PC-3 (cell line): ENCODE data around the gene LRRTM1. TPM values are rescaled to one million over a fixed set of nuclear protein-coding genes. Genes with fewer than 3 reads are reported as not detected.

Experiments used
- ATAC-seq: fragments of 200-7000 bp; cut with Tn5 transposase; 2 replicates; pipeline ENCODE4 v1.9.1; 2020; ENCODE audit warnings: mild to moderate bottlenecking, moderate library complexity
- Bru-seq: library from RNA; stranded (reverse); fragments of 400-500 nt; gene quantifications from one replicate; lab custom pipeline; 2021; lab: Mats Ljungman, UMichigan
- BruChase-seq, 2 experiments: library from RNA; stranded (reverse); fragments of 400-500 nt; gene quantifications; one replicate each; lab custom pipeline; 2021; lab: Mats Ljungman, UMichigan
- BruUV-seq: library from RNA; stranded (reverse); fragments of 400-500 nt; replicated peaks from 2 replicates; lab custom pipeline; 2021; lab: Mats Ljungman, UMichigan
- CTCF ChIA-PET: fragments of 300-600 bp; sonication (Branson Sonifier 250); formaldehyde crosslinking; loops from one replicate; lab custom pipeline; 2022; ENCODE audit warnings: antibody characterized with exemption; lab: Charles Lee
- POLR2A ChIA-PET: fragments of 300-600 bp; sonication (Branson Sonifier 250); formaldehyde crosslinking; loops from one replicate; lab custom pipeline; 2022; ENCODE audit warnings: antibody characterized with exemption; ENCODE audit not compliant: unreplicated experiment; lab: Charles Lee
- DNase-seq: peaks from one replicate; pipeline ENCODE4 v3.0.0-alpha.2; 2015
- H2AFZ ChIP-seq: fragments of 300-600 bp; sonication (generic); 2 replicates; pipeline ENCODE4 v1.6.0; 2016; ENCODE audit warnings: antibody characterized with exemption, low read length
- H3F3A ChIP-seq: fragments of 300-600 bp; sonication (generic); one replicate; pipeline ENCODE4 v1.6.0; 2017; ENCODE audit warnings: antibody characterized with exemption, low read length, control low read depth, mild to moderate bottlenecking; ENCODE audit not compliant: unreplicated experiment
- H3K27ac ChIP-seq: fragments of 300-600 bp; sonication (generic); 2 replicates; pipeline ENCODE4 v1.5.1; 2016; ENCODE audit warnings: mild to moderate bottlenecking, low read length
- H3K27me3 ChIP-seq: fragments of 300-600 bp; sonication (generic); 2 replicates; pipeline ENCODE4 v1.6.1; 2016; ENCODE audit warnings: low read length, mixed read lengths
- H3K36me3 ChIP-seq: fragments of 300-600 bp; sonication (generic); 2 replicates; pipeline ENCODE4 v1.6.1; 2016; ENCODE audit warnings: low read depth, mixed run types, low read length, mixed read lengths
- H3K4me1 ChIP-seq: fragments of 300-600 bp; sonication (generic); 2 replicates; pipeline ENCODE4 v1.5.1; 2016; ENCODE audit warnings: low read length; ENCODE audit not compliant: insufficient read depth
- H3K4me2 ChIP-seq: fragments of 300-600 bp; sonication (generic); 2 replicates; pipeline ENCODE4 v1.6.0; 2016; ENCODE audit warnings: low read length
- H3K4me3 ChIP-seq: fragments of 300-600 bp; sonication (generic); 2 replicates; pipeline ENCODE4 v1.5.1; 2016; ENCODE audit warnings: mild to moderate bottlenecking, low read length, mixed read lengths
- H3K79me2 ChIP-seq: fragments of 300-600 bp; sonication (generic); 2 replicates; pipeline ENCODE4 v1.6.1; 2017; ENCODE audit warnings: low read length, mixed read lengths
- H3K9ac ChIP-seq: fragments of 300-600 bp; sonication (generic); 2 replicates; pipeline ENCODE4 v1.6.0; 2016; ENCODE audit warnings: mild to moderate bottlenecking, low read length
- H3K9me2 ChIP-seq: fragments of 300-600 bp; sonication (generic); replicated peaks from 2 replicates; pipeline ENCODE4 v1.6.1; 2016; ENCODE audit warnings: mixed run types, low read length, mixed read lengths
- H3K9me3 ChIP-seq: fragments of 300-600 bp; sonication (generic); 2 replicates; pipeline ENCODE4 v1.6.1; 2016; ENCODE audit warnings: low read length, mixed read lengths
- H4K20me1 ChIP-seq: fragments of 300-600 bp; sonication (generic); 2 replicates; pipeline ENCODE4 v1.6.1; 2016; ENCODE audit warnings: low read length, mixed read lengths
- CTCF ChIP-seq: fragments of 300-600 bp; sonication (generic); conservative IDR thresholded peaks from 2 replicates; pipeline ENCODE4 v1.5.1; 2017; ENCODE audit warnings: antibody characterized with exemption, low read depth, mild to moderate bottlenecking, low read length
- EZH2 ChIP-seq: fragments of 300-600 bp; sonication (generic); IDR thresholded peaks from one replicate; pipeline ENCODE4 v1.6.1; 2017; ENCODE audit warnings: antibody characterized with exemption, mild to moderate bottlenecking, low read length; ENCODE audit not compliant: unreplicated experiment
- EZH2phosphoT487 ChIP-seq: fragments of 300-600 bp; sonication (generic); IDR thresholded peaks from 2 replicates; pipeline ENCODE4 v1.6.1; 2018; ENCODE audit warnings: mild to moderate bottlenecking, antibody characterized with exemption, low read length, borderline replicate concordance
- intact Hi-C: fragments of 100-400 bp; cut with micrococcal nuclease; formaldehyde crosslinking; loops from 2 replicates; pipeline ENCODE4 v1.9.0; 2023
- long read RNA-seq: library from polyadenylated mRNA; unstranded; transcript quantifications from one replicate; pipeline ENCODE4 v2.0.0, GENCODE V29; 2021; ENCODE audit not compliant: unreplicated experiment
- total RNA-seq: library from RNA; depleted of rRNA; stranded (reverse); fragments of >200 nt; gene quantifications from 2 replicates; pipeline ENCODE4 v1.2.3, GENCODE V29; 2014; rRNA removed

Gene LRRTM1
- not detected in 2 replicates for total RNA-seq
- not detected for Bru-seq, nascent RNA
- BruChase-seq, experiment 1, labeled RNA remaining after a 6-hour chase = not detected
- BruChase-seq, experiment 2, labeled RNA remaining after a 2-hour chase = not detected
- long read RNA-seq = 0 reads

GRCh38 chr2:80303909-80304837 lies at the start of gene LRRTM1:
Gene LRRTM1, minus strand, starts transcription at chr2:80304752. Its CDS starts 933 bp downstream, at chr2:80303819.
- H3F3A ChIP-seq = no peaks in the 10 kb centered on the region
- no peak within 1 kb of the TSS for H3K4me3 ChIP-seq
- BruUV-seq = no TSS peak
- no peak within 1 kb of the TSS for H3K27ac ChIP-seq
- ChIA-PET CTCF (no interaction called here), POLR2A (no interaction called here)
- no peak within 1 kb of the TSS for H3K9ac ChIP-seq
- H3K36me3 ChIP-seq = no peaks in the 10 kb centered on the region
- H3K9me3 ChIP-seq = no peaks in the 10 kb centered on the region
- no peak for DNase-seq
- TF ChIP-seq EZH2 (peak; percentile 30), EZH2phosphoT487 (no peak), CTCF (no peak)
- 0 out of 2 replicates have a peak within 1 kb of the TSS, but pooled peaks have one; percentile 26 for H3K4me2 ChIP-seq
- peaks cover 33% of the 10 kb centered on the region for H3K27me3 ChIP-seq
- no peak for ATAC-seq
- no peaks in the 10 kb centered on the region for H3K9me2 ChIP-seq
- no peak within 1 kb of the TSS for H2AFZ ChIP-seq
- no peaks in the 10 kb centered on the region for H3K79me2 ChIP-seq
- intact Hi-C loops = no loop called here
- no peaks in the 10 kb centered on the region for H4K20me1 ChIP-seq
- H3K4me1 ChIP-seq = no peaks in the 10 kb centered on the region

- H3K4me1 ChIP-seq = no peaks in the 10 kb centered on the region
- no peaks in the 10 kb centered on the region for H4K20me1 ChIP-seq
- intact Hi-C loops = no loop called here
- H3K9ac ChIP-seq = no peak overlapping the region
- POLR2A ChIA-PET = no interaction called here
- DNase-seq = no peak
- CTCF ChIA-PET = no interaction called here
- no peaks in the 10 kb centered on the region for H3K79me2 ChIP-seq
- BruUV-seq = no TSS peak
- H3K4me3 ChIP-seq = no peak overlapping the region
- TF ChIP-seq EZH2 (no peak), EZH2phosphoT487 (no peak), CTCF (no peak)
- H2AFZ ChIP-seq = no peak overlapping the region
- H3K4me2 ChIP-seq = no peak overlapping the region
- H3K9me3 ChIP-seq = no peaks in the 10 kb centered on the region
- no peaks in the 10 kb centered on the region; the same call in 1 of the 2 replicates for H3K27me3 ChIP-seq
- no peak for ATAC-seq
- H3K9me2 ChIP-seq = no peaks in the 10 kb centered on the region
- no peak overlapping the region for H3K27ac ChIP-seq
- no peaks in the 10 kb centered on the region for H3K36me3 ChIP-seq
- H3F3A ChIP-seq = no peaks in the 10 kb centered on the region
Measured at GRCh38 chr2:80351231-80351630, 46.7 kb upstream of the LRRTM1 start.

- Histone ChIP-seq H3K36me3 (no peaks in the 10 kb centered on the region), H3K4me3 (no peak overlapping the region), H3K9me2 (no peaks in the 10 kb centered on the region), H3K9ac (no peak overlapping the region), H4K20me1 (no peaks in the 10 kb centered on the region), H2AFZ (no peak overlapping the region), H3K4me2 (no peak overlapping the region), H3K4me1 (no peaks in the 10 kb centered on the region), H3K27ac (no peak overlapping the region), H3F3A (no peaks in the 10 kb centered on the region), H3K79me2 (no peaks in the 10 kb centered on the region), H3K9me3 (no peaks in the 10 kb centered on the region), H3K27me3 (no peaks in the 10 kb centered on the region; the same call in 1 of the 2 replicates)
- DNase-seq (no peak), ATAC-seq (no peak)
- intact Hi-C loops = no loop called here
- BruUV-seq = no TSS peak
- CTCF ChIA-PET = no interaction called here
- POLR2A ChIA-PET = no interaction called here
- no peak for TF ChIP-seq EZH2
Measured at GRCh38 chr2:80348953-80349352, 44.4 kb upstream of the LRRTM1 start.
